Suppressor macrophage (primary cell): ENCODE measurements around the gene SPTBN5.

Source experiments
- DNase-seq, 4 experiments: peaks; one replicate each; pipeline ENCODE4 v3.0.0-alpha.2; 2020 to 2022

SPTBN5 gene

DNA sequence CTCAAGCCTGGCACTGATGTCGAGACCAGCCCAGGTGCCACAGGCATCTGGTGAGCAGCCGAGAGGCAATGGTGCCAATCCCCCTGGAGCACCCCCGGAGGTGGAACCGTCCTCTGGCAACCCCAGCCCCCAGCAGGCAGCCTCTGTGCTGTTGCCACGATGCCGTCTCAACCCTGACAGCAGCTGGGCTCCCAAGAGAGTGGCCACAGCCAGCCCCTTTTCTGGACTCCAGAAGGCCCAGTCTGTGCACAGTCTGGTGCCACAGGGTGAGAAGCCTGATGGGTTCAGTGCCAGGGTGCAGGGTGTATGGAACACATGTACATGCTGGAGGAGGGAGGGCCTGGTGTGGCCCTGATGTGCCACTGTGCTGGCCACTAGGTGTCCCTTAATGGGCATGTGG, 70.9 kb downstream of the SPTBN5 start:
- no peak for DNase-seq

GRCh38 chr15:41822471-41822870, 71.4 kb downstream of the SPTBN5 start:
- no peak for DNase-seq

DNA sequence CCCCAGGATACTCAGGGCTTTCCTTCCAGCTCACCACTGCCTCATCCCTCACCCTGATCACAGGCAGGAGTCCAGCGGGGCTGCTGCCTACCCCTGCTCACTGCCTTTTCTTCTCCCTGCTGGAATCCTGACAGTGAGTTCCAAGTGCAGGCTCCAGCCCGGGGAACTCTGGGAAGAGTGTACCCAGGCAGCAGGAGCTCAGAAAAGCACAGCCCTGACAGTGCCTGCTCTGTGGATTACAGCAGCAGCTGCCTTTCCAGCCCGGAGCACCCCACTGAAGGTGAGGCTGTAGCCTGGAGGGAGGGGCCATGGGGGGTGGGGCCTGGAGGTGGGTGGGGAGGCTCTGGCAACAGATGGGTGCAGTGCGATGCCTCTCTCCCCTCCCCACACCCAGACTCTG, 72.0 kb downstream of the SPTBN5 start:
- DNase-seq = no peak

DNA sequence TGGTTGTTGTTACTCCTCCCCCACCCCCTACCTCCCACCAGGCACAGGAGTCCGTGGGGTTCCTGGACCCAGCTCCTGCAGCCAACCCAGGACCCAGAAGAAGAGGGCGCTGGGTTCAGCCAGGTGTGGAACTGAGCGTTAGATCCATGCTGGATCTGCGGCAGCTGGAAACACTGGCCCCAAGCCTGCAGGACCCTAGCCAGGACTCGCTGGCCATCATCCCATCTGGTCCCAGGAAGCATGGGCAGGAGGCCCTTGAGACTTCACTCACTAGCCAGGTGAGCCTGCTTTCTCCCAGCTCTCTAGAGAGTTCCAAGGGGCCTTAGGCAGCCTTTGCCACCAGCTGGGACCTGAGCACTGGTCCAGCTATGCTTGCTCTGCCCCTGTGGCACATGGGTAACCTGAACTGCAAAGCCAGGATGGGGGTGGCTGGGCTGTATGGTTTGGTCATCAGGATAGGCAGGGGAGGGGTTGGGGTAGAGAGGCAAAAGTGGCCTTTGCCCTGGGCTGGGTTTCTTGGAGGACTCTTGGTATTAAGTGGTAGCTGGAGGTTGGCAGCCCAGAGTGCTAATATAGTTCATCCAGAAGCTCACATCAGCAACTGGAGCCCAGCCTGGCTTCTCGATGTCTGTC, 72.9 kb downstream of the SPTBN5 start:
- DNase-seq = no peak

GRCh38 chr15:41819455-41820050, 74.3 kb downstream of the SPTBN5 start:
- no peak for DNase-seq

DNA sequence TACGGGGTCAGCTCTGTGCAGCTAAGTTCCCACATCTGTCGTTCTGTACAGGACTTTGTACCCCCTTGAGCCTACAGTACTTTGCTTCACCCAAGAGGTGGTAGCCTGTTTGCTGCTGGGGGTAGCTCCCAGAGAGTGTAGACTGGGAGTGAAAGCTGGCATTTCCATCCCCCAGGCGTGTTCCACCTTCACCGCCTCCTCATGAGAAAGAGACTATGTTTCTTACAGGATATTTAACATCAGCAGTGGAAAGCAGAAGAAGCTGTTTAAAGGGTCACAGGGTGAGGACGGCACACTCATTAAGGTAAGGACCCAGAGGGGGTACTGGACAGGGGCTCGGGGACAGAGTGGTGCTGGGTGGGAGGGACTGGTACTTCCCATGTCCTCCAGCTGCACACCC, 76.1 kb downstream of the SPTBN5 start:
- no peak for DNase-seq

DNA sequence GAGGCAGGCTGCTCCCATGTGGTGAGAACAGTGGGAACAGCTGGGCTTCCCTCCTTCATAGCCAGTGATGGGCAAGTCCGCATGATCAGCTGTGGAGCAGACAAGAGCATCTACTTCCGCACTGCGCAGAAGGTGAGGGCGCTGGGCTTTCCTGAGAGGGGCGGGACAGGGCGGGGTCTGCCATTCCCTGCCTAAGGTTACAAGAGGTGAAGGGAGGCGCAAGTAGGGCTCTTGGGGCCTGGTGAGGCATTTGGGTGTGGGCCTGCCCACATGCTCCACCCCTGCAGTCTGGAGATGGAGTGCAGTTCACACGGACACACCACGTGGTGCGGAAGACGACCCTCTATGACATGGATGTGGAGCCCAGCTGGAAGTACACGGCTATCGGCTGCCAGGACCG, 76.5 kb downstream of the SPTBN5 start:
- DNase-seq = no peak

- no peak for DNase-seq
Observed at GRCh38 chr15:41816788-41817187, 77.1 kb downstream of the SPTBN5 start.

- no peak for DNase-seq
Observed at GRCh38 chr15:41814534-41814933, 79.3 kb downstream of the SPTBN5 start.

- no peak for DNase-seq
Observed at GRCh38 chr15:41813426-41813825, 80.4 kb downstream of the SPTBN5 start.

- DNase-seq = no peak
Observed at GRCh38 chr15:41812820-41813375, 81.0 kb downstream of the SPTBN5 start.

DNA sequence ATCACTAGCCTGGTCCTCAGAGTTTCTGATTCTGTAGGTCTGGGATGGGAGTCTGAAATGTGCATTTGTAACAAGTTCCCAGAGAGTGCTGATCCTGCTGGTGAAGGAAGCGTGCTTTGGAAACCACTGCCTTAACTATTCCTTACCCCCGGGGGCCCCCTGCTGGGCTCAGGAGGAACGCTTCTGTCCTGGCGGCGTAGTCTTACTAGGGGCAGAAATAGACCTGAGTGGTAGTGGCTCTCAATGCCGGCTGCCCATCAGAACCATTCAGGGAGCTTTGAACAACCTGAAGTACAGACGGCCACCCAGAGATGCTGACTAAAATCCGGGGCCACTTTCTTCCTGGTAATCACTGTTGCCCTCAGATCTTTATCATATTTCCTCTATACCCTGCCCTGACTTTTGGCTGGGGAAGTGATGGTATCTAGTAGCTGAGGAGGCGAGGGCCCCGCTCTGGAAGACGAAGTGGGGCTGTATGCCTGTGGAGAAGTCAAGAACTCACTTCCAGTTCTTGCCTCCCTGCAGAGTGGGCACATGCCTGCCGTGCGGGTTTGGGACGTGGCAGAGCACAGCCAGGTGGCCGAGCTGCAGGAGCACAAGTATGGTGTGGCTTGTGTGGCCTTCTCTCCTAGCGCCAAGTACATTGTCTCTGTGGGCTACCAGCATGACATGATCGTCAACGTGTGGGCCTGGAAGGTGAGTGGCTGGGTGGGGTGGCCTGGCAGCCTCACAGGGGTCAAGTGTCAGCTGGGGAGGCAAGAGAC, 82.2 kb downstream of the SPTBN5 start:
- peak; percentile 86 to 93 (median 90) for DNase-seq

GRCh38 chr15:41810651-41811431, 83.0 kb downstream of the SPTBN5 start:
- no peak for DNase-seq

- peak in 3 of 4 experiments; percentile 30 to 37 (median 34) for DNase-seq
Observed at GRCh38 chr15:41809526-41810220, 84.2 kb downstream of the SPTBN5 start.

DNA sequence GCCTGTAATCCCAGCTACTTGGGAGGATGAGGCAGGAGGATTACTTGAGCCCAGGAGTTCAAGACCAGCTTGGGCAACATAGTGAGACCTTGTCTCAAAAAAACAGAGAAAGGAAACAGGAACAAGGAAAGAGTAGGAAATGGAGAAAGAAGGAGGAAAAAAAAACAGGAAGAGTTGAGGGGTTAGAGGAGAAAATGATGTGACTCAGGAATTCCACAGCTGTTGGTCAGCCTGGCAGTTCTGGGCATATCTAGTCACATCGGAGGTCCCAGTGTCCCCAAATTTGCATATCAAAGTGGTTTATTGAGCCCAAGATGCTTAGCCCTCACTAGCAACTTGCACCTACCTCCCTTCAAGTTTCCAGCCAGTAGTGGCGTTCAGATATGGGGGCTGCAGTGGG, 84.7 kb downstream of the SPTBN5 start:
- no peak for DNase-seq

- no peak for DNase-seq
Observed at GRCh38 chr15:41806291-41807181, 87.3 kb downstream of the SPTBN5 start.

- no peak for DNase-seq
Observed at GRCh38 chr15:41805711-41806110, 88.1 kb downstream of the SPTBN5 start.

GRCh38 chr15:41804916-41805666, 88.8 kb downstream of the SPTBN5 start:
- DNase-seq = no peak

- no peak for DNase-seq
Observed at GRCh38 chr15:41804361-41804760, 89.5 kb downstream of the SPTBN5 start.

- no peak for DNase-seq
Observed at GRCh38 chr15:41801850-41802455, 91.9 kb downstream of the SPTBN5 start.
